ENCODE results near the gene UGT1A8. TPM values are rescaled to one million over a fixed set of nuclear protein-coding genes. Genes with fewer than 3 reads are reported as not detected.

The UGT1A8 gene
- total RNA-seq, 2 donors from 2014 or later = not detected

GRCh38 chr2:233814056-233814835 lies 196.8 kb downstream of the UGT1A8 start:
- H3K27ac Mint-ChIP-seq = no peak overlapping the region
- H3K9me3 ChIP-seq (ENCODE audit: control insufficient read depth, low read length, poor library complexity, severe bottlenecking) = no peaks in the 10 kb centered on the region
- H3K4me3 Mint-ChIP-seq = no peak overlapping the region
- H3K36me3 Mint-ChIP-seq (ENCODE audit: low read depth) = no peaks in the 10 kb centered on the region
- H3K27me3 Mint-ChIP-seq = peaks cover 49% of the 10 kb centered on the region
- H3K4me1 Mint-ChIP-seq = peaks cover 8% of the 10 kb centered on the region
- ATAC-seq (no peak), DNase-seq (no peak)

- DNase-seq (no peak), ATAC-seq (no peak)
- Mint-ChIP-seq H3K27me3 (peaks cover 47% of the 10 kb centered on the region), H3K4me3 (no peak overlapping the region), H3K27ac (no peak overlapping the region), H3K4me1 (peaks cover 10% of the 10 kb centered on the region), H3K36me3 (ENCODE audit: low read depth) (no peaks in the 10 kb centered on the region)
- H3K9me3 ChIP-seq (ENCODE audit: control insufficient read depth, low read length, poor library complexity, severe bottlenecking) = no peaks in the 10 kb centered on the region
Observed at GRCh38 chr2:233815861-233816260, 198.4 kb downstream of the UGT1A8 start.

GRCh38 chr2:233816334-233816733 lies 198.9 kb downstream of the UGT1A8 start:
- H3K27ac Mint-ChIP-seq = no peak overlapping the region
- H3K9me3 ChIP-seq (ENCODE audit: control insufficient read depth, low read length, poor library complexity, severe bottlenecking) = no peaks in the 10 kb centered on the region
- H3K27me3 Mint-ChIP-seq = peaks cover 42% of the 10 kb centered on the region
- peaks cover 10% of the 10 kb centered on the region for H3K4me1 Mint-ChIP-seq
- no peak for ATAC-seq
- no peak for DNase-seq
- no peaks in the 10 kb centered on the region for H3K36me3 Mint-ChIP-seq (ENCODE audit: low read depth)
- no peak overlapping the region for H3K4me3 Mint-ChIP-seq

- no peak overlapping the region for H3K27ac Mint-ChIP-seq
- no peaks in the 10 kb centered on the region for H3K36me3 Mint-ChIP-seq (ENCODE audit: low read depth)
Observed at GRCh38 chr2:233816771-233817170, 199.3 kb downstream of the UGT1A8 start.

GRCh38 chr2:233817361-233817911 lies 200.0 kb downstream of the UGT1A8 start:
- H3K4me1 Mint-ChIP-seq = peaks cover 10% of the 10 kb centered on the region
- no peaks in the 10 kb centered on the region for H3K36me3 Mint-ChIP-seq (ENCODE audit: low read depth)
- no peak overlapping the region for H3K27ac Mint-ChIP-seq
- peaks cover 33% of the 10 kb centered on the region for H3K27me3 Mint-ChIP-seq
- no peak for DNase-seq
- no peaks in the 10 kb centered on the region for H3K9me3 ChIP-seq (ENCODE audit: control insufficient read depth, low read length, poor library complexity, severe bottlenecking)
- H3K4me3 Mint-ChIP-seq = no peak overlapping the region
- no peak for ATAC-seq

More at GRCh38 chr2:233816771-233817170, 199.3 kb downstream of the UGT1A8 start:
- ATAC-seq = no peak
- no peaks in the 10 kb centered on the region for H3K9me3 ChIP-seq (ENCODE audit: control insufficient read depth, low read length, poor library complexity, severe bottlenecking)
- H3K4me1 Mint-ChIP-seq = peaks cover 10% of the 10 kb centered on the region
- no peak for DNase-seq
- H3K4me3 Mint-ChIP-seq = no peak overlapping the region
- H3K27me3 Mint-ChIP-seq = peaks cover 38% of the 10 kb centered on the region

- no peak for ATAC-seq
- DNase-seq = no peak
- H3K9me3 ChIP-seq (ENCODE audit: control insufficient read depth, low read length, poor library complexity, severe bottlenecking) = no peaks in the 10 kb centered on the region
- H3K27ac Mint-ChIP-seq = no peak overlapping the region
- H3K27me3 Mint-ChIP-seq = peaks cover 38% of the 10 kb centered on the region
- H3K4me3 Mint-ChIP-seq = no peak overlapping the region
- H3K4me1 Mint-ChIP-seq = peaks cover 10% of the 10 kb centered on the region
- H3K36me3 Mint-ChIP-seq (ENCODE audit: low read depth) = no peaks in the 10 kb centered on the region
Observed at GRCh38 chr2:233817995-233818638, 200.7 kb downstream of the UGT1A8 start.

- Mint-ChIP-seq H3K36me3 (ENCODE audit: low read depth) (no peaks in the 10 kb centered on the region), H3K4me1 (peaks cover 10% of the 10 kb centered on the region), H3K27ac (no peak overlapping the region), H3K27me3 (peaks cover 34% of the 10 kb centered on the region), H3K4me3 (no peak overlapping the region)
- ATAC-seq = no peak
- no peak for DNase-seq
- no peaks in the 10 kb centered on the region for H3K9me3 ChIP-seq (ENCODE audit: control insufficient read depth, low read length, poor library complexity, severe bottlenecking)
Observed at GRCh38 chr2:233818639-233819621, 201.5 kb downstream of the UGT1A8 start.

- Mint-ChIP-seq H3K27me3 (peaks cover 27% of the 10 kb centered on the region), H3K27ac (no peak overlapping the region), H3K36me3 (ENCODE audit: low read depth) (peaks cover 2% of the 10 kb centered on the region), H3K4me3 (no peak overlapping the region), H3K4me1 (peaks cover 10% of the 10 kb centered on the region)
- no peaks in the 10 kb centered on the region for H3K9me3 ChIP-seq (ENCODE audit: control insufficient read depth, low read length, poor library complexity, severe bottlenecking)
- ATAC-seq = no peak
- DNase-seq = no peak
Observed at GRCh38 chr2:233819884-233820773, 202.7 kb downstream of the UGT1A8 start.

GRCh38 chr2:233820774-233821105 lies 203.3 kb downstream of the UGT1A8 start:
- Mint-ChIP-seq H3K4me1 (peaks cover 10% of the 10 kb centered on the region), H3K4me3 (no peak overlapping the region), H3K36me3 (ENCODE audit: low read depth) (peaks cover 3% of the 10 kb centered on the region), H3K27me3 (peaks cover 27% of the 10 kb centered on the region), H3K27ac (no peak overlapping the region)
- DNase-seq (no peak), ATAC-seq (no peak)
- no peaks in the 10 kb centered on the region for H3K9me3 ChIP-seq (ENCODE audit: control insufficient read depth, low read length, poor library complexity, severe bottlenecking)

- Mint-ChIP-seq H3K4me1 (peaks cover 10% of the 10 kb centered on the region), H3K36me3 (ENCODE audit: low read depth) (peaks cover 5% of the 10 kb centered on the region), H3K27ac (no peak overlapping the region), H3K4me3 (no peak overlapping the region), H3K27me3 (peaks cover 27% of the 10 kb centered on the region)
- no peak for ATAC-seq
- no peak for DNase-seq
- no peaks in the 10 kb centered on the region for H3K9me3 ChIP-seq (ENCODE audit: control insufficient read depth, low read length, poor library complexity, severe bottlenecking)
Observed at GRCh38 chr2:233821196-233821595, 203.8 kb downstream of the UGT1A8 start.

GRCh38 chr2:233821709-233822100 lies 204.3 kb downstream of the UGT1A8 start:
- Mint-ChIP-seq H3K36me3 (ENCODE audit: low read depth) (peaks cover 6% of the 10 kb centered on the region), H3K4me3 (no peak overlapping the region), H3K27ac (no peak overlapping the region), H3K4me1 (peaks cover 10% of the 10 kb centered on the region), H3K27me3 (peaks cover 27% of the 10 kb centered on the region)
- ATAC-seq = no peak
- H3K9me3 ChIP-seq (ENCODE audit: control insufficient read depth, low read length, poor library complexity, severe bottlenecking) = no peaks in the 10 kb centered on the region
- no peak for DNase-seq

- no peaks in the 10 kb centered on the region for H3K9me3 ChIP-seq (ENCODE audit: control insufficient read depth, low read length, poor library complexity, severe bottlenecking)
- no peak for ATAC-seq
- Mint-ChIP-seq H3K27ac (no peak overlapping the region), H3K36me3 (ENCODE audit: low read depth) (peaks cover 6% of the 10 kb centered on the region), H3K4me3 (no peak overlapping the region), H3K4me1 (peaks cover 7% of the 10 kb centered on the region), H3K27me3 (peaks cover 23% of the 10 kb centered on the region)
- no peak for DNase-seq
Observed at GRCh38 chr2:233822101-233822771, 204.8 kb downstream of the UGT1A8 start.
